ENCODE data around the gene CCDC160. TPM values are rescaled to one million over a fixed set of nuclear protein-coding genes. Genes with fewer than 3 reads are reported as not detected.

The CCDC160 gene
- total and polyA plus RNA-seq, 2 of the 8 experiments (the other 6 are each of a cell fraction or from before 2014, with no cell fraction given), result 0.92 to 2.6 TPM

- TF ChIP-seq, protein P1, sequence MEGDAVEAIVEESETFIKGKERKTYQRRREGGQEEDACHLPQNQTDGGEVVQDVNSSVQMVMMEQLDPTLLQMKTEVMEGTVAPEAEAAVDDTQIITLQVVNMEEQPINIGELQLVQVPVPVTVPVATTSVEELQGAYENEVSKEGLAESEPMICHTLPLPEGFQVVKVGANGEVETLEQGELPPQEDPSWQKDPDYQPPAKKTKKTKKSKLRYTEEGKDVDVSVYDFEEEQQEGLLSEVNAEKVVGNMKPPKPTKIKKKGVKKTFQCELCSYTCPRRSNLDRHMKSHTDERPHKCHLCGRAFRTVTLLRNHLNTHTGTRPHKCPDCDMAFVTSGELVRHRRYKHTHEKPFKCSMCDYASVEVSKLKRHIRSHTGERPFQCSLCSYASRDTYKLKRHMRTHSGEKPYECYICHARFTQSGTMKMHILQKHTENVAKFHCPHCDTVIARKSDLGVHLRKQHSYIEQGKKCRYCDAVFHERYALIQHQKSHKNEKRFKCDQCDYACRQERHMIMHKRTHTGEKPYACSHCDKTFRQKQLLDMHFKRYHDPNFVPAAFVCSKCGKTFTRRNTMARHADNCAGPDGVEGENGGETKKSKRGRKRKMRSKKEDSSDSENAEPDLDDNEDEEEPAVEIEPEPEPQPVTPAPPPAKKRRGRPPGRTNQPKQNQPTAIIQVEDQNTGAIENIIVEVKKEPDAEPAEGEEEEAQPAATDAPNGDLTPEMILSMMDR (IDR thresholded peaks at IDR 0.05; ENCODE audit: control extremely low read depth in 1 of 3, insufficient read depth in 1 of 3, low read depth in 1 of 3, low read length in 3 of 3), result peak in 1 of 3 experiments; percentile 20; a peak in 1 of 4 replicates
- TF ChIP-seq ASH2L (IDR thresholded peaks at IDR 0.05; ENCODE audit: low read length), result no peak
Observed at GRCh38 chrX:134246282-134246681, 9.3 kb downstream of the CCDC160 start (continued).

All from H1 (cell line).